ENCODE measurements around the gene CCDC117. TPM values are rescaled to one million over a fixed set of nuclear protein-coding genes. Genes with fewer than 3 reads are reported as not detected.

CCDC117 gene
- total RNA-seq, 1 experiment from 2014 or later, result 33.5 TPM

- no peaks in the 10 kb centered on the region for H3K9me3 ChIP-seq (ENCODE audit: low read depth, low read length, poor library complexity, severe bottlenecking)
- no peak overlapping the region for H3K27ac ChIP-seq (ENCODE audit: low read depth, low read length, poor library complexity, severe bottlenecking)
- BruUV-seq (replicated peaks), result no TSS peak
- H3K27me3 ChIP-seq (replicated peaks; ENCODE audit: insufficient read depth, low read depth, low read length, poor library complexity), result no peaks in the 10 kb centered on the region
- H3K36me3 ChIP-seq (ENCODE audit: insufficient read depth, low read length, poor library complexity, severe bottlenecking), result no peaks in the 10 kb centered on the region
- no peaks in the 10 kb centered on the region for H3K4me1 ChIP-seq (ENCODE audit: insufficient read depth, low read length, poor library complexity, severe bottlenecking)
- H3K4me3 ChIP-seq (ENCODE audit: low read depth, low read length, poor library complexity, severe bottlenecking), result no peak overlapping the region
- POLR2A ChIA-PET (ENCODE audit: low non-redundant PET), result interaction anchor here (0.6 kb wide), 1 partner anchor 68 kb away, joined by 8 read pairs; no protein-coding TSS in a partner anchor
- DNase-seq (ENCODE audit: low spot score), result no peak
- no peak for TF ChIP-seq CTCF (conservative IDR thresholded peaks at IDR 0.05; ENCODE audit: low read depth, low read length)
- TF ChIP-seq EZH2 (IDR thresholded peaks at IDR 0.05; ENCODE audit: borderline replicate concordance, low read depth, low read length, poor library complexity, severe bottlenecking), result no peak
- CTCF ChIA-PET, result interaction anchor here (0.6 kb wide), 1 partner anchor 232 kb away, joined by 3 read pairs; no protein-coding TSS in a partner anchor
- intact Hi-C loops (cut with micrococcal nuclease; ENCODE audit: unreplicated experiment), result no loop called here
Observed at GRCh38 chr22:28808716-28809355, 36.3 kb downstream of the CCDC117 start.

DNA sequence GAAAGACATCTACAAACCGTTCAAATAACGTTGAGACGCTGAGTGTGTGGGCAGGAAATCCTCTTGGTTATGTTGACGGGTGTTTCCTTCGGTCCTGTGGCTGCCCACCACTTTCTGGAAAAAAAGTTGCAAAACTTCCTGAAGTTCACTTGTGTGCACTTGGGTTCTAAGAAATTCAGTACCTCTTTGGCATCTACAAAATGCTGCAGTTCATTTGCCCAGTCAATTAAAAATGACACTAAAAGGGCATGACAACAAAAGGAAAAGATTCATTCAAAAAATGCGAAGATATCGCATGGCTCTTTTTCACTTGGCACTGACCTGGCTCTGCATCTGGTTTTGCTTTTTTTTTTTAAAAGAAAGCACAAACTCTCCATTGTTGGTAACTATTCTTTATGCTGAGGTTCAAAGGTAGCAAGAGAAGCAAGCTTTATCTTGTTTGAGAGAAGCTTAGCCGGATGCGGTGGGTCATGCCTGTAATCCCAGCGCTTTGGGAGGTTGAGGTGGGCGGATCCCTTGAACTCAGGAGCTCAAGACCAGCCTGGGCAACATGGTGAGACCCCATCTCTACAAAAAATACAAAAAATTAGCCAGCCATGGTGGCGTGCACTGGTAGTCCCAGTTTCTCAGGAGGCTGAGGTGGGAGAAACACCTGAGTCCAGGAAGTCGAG lies 38.5 kb downstream of the CCDC117 start:
- no peaks in the 10 kb centered on the region for H3K27me3 ChIP-seq (replicated peaks; ENCODE audit: insufficient read depth, low read depth, low read length, poor library complexity)
- no peak for TF ChIP-seq CTCF (conservative IDR thresholded peaks at IDR 0.05; ENCODE audit: low read depth, low read length)
- TF ChIP-seq EZH2 (IDR thresholded peaks at IDR 0.05; ENCODE audit: borderline replicate concordance, low read depth, low read length, poor library complexity, severe bottlenecking), result no peak
- no peaks in the 10 kb centered on the region for H3K9me3 ChIP-seq (ENCODE audit: low read depth, low read length, poor library complexity, severe bottlenecking)
- no peak for DNase-seq (ENCODE audit: low spot score)
- no TSS peak for BruUV-seq (replicated peaks)
- POLR2A ChIA-PET (ENCODE audit: low non-redundant PET), result no interaction called here
- H3K4me3 ChIP-seq (ENCODE audit: low read depth, low read length, poor library complexity, severe bottlenecking), result no peak overlapping the region
- no peaks in the 10 kb centered on the region for H3K36me3 ChIP-seq (ENCODE audit: insufficient read depth, low read length, poor library complexity, severe bottlenecking)
- no peaks in the 10 kb centered on the region for H3K4me1 ChIP-seq (ENCODE audit: insufficient read depth, low read length, poor library complexity, severe bottlenecking)
- H3K27ac ChIP-seq (ENCODE audit: low read depth, low read length, poor library complexity, severe bottlenecking), result no peak overlapping the region
- intact Hi-C loops (cut with micrococcal nuclease; ENCODE audit: unreplicated experiment), result no loop called here
- CTCF ChIA-PET, result no interaction called here

- H3K27me3 ChIP-seq (replicated peaks; ENCODE audit: insufficient read depth, low read depth, low read length, poor library complexity), result no peaks in the 10 kb centered on the region
- BruUV-seq (replicated peaks), result no TSS peak
- no peaks in the 10 kb centered on the region for H3K9me3 ChIP-seq (ENCODE audit: low read depth, low read length, poor library complexity, severe bottlenecking)
- no peaks in the 10 kb centered on the region for H3K4me1 ChIP-seq (ENCODE audit: insufficient read depth, low read length, poor library complexity, severe bottlenecking)
- TF ChIP-seq EZH2 (IDR thresholded peaks at IDR 0.05; ENCODE audit: borderline replicate concordance, low read depth, low read length, poor library complexity, severe bottlenecking), result no peak
- TF ChIP-seq CTCF (conservative IDR thresholded peaks at IDR 0.05; ENCODE audit: low read depth, low read length), result no peak
- DNase-seq (ENCODE audit: low spot score), result no peak
- intact Hi-C loops (cut with micrococcal nuclease; ENCODE audit: unreplicated experiment), result no loop called here
- H3K4me3 ChIP-seq (ENCODE audit: low read depth, low read length, poor library complexity, severe bottlenecking), result no peak overlapping the region
- ChIA-PET CTCF (no interaction called here), POLR2A (ENCODE audit: low non-redundant PET) (no interaction called here)
- H3K36me3 ChIP-seq (ENCODE audit: insufficient read depth, low read length, poor library complexity, severe bottlenecking), result no peaks in the 10 kb centered on the region
- no peak overlapping the region for H3K27ac ChIP-seq (ENCODE audit: low read depth, low read length, poor library complexity, severe bottlenecking)
Observed at GRCh38 chr22:28812516-28812915, 40.0 kb downstream of the CCDC117 start.
